OCI-LY3 (cell line): Measurements from ENCODE around the gene ADCY5.

Source experiments
- CTCF ChIP-seq: fragments of 200-600, 300-600 bp; sonication (generic); IDR thresholded peaks from 2 replicates; pipeline ENCODE4 v1.5.1; 2014; ENCODE audit warnings: antibody characterized with exemption, low read length, low read depth
- EZH2phosphoT487 ChIP-seq: fragments of 200-600 bp; shearing (Covaris generic); IDR thresholded peaks from 2 replicates; pipeline ENCODE4 v1.6.1; 2018; ENCODE audit warnings: antibody characterized with exemption, mixed run types, low read depth

GRCh38 chr3:123294296-123294938 lies 154.5 kb downstream of the ADCY5 start:
- TF ChIP-seq CTCF (no peak), EZH2phosphoT487 (no peak)
